HG03469 (cell line): Measurements from ENCODE around the gene SANBR.
"Not testable (repeated sequence)": the region's sequence is repeated elsewhere in the genome, so short reads cannot be mapped to it uniquely, and the experiment has no call there.

Experiments
- ATAC-seq: cut with Tn5 transposase; IDR thresholded peaks from one replicate; pipeline ENCODE4 v1.9.1; 2021; ENCODE audit warnings: mild to moderate bottlenecking, moderate library complexity, moderate number of reproducible peaks; ENCODE audit not compliant: unreplicated experiment

The SANBR gene

GRCh38 chr2:61065714-61066709, at the start of gene SANBR:
Gene SANBR, plus strand, starts transcription at chr2:61065871. Its CDS starts 4,480 bp downstream, at chr2:61070351.
- peak; percentile 93 for ATAC-seq

GRCh38 chr2:61015976-61016375, 49.7 kb upstream of the SANBR start:
- ATAC-seq: no peak

DNA sequence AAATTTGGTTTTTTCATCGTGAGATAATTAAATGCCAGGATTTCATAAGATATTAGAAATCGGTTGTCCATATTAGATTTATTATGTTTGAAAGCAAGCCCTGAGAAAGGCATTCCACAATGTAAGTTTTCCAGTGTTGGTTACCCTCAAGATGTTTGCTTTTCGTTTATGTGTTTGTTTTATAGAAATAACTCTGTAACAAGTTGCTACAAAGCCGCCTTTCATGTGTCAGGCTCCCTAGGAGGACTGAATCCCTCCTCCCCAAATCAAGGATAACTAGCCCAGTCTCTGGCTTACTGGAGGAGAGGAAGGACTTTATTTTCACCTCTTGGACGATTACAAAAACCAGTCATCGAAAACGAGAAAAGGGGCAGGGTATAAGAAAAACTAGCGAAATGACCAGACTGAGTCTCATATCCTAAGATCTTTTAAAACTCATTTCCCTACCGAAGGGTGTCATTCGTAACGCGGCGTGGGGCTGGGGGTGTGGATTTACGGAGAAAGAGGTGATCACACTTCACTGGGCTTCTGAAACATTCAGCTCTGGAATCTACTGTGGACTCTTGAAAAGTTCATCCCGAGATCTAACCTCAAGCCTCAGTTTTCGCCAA, 49.2 kb upstream of the SANBR start:
- ATAC-seq: no peak

GRCh38 chr2:61017003-61017555, 48.6 kb upstream of the SANBR start:
- ATAC-seq: peak; percentile 27

DNA sequence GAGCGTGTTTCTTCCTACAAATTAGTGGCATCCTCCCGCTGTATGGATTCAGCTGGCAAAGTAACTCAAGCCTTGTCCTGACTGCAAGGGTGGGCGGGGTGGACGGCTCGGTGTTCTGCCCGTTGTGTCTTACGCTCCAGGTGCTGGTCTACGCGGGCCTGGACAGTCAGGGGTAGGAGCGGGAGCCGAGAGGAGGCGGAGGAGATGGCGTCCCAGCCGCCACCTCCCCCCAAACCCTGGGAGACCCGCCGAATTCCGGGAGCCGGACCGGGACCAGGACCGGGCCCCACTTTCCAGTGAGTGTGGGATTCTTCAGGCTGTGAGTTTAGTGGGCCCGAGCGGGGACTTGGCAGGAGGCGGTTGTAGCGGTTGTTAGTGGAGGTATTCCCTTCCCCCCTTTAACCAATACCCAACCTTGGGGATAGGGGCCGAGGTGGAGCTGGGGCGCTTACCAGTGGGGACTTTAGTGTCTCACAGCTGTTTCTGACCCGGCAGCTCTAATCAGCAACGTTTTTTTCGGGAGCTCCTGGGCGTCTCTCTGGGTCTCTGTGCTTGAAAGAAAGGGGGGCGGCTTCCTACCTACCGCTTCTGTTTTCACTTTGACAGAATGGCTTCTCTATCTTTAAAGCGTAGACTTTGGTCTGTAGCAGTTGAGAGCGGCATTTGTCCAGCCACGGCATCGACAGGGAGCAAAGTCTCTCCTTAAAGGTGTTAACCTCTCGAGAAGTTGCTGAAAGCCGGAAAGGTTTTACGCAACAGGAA, 47.9 kb upstream of the SANBR start, which contains the start of the genes PEX13 and PUS10:
Gene PEX13, plus strand, starts transcription at position 165 of the 762 bp plus-strand sequence. Its CDS starts 40 bp downstream, at position 205.
Gene PUS10, minus strand, starts transcription at position 700 of the 762 bp plus-strand sequence. CDS start 6,365 bp downstream, outside the sequence.
- peak; percentile 51 for ATAC-seq

GRCh38 chr2:61018318-61018755, 47.3 kb upstream of the SANBR start:
- ATAC-seq: no peak

DNA sequence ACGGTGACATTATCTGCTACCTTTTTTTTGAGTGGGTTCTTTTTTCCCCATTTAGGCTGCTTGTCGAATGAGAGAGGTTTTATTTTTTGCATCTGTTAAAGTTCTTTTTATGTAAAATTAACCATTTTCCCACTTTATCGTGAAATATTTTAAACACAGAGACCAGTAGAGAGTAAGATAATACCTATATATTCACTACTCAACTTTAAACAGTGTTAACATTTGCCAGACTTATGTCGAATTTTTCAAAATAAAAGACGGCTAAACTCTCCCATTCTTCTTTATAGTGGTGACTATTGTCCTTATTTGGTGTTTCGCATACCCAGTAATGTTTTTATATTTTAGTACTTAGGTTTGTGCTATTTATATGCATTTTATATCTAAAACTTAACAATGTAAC, 46.9 kb upstream of the SANBR start:
- ATAC-seq: no peak

DNA sequence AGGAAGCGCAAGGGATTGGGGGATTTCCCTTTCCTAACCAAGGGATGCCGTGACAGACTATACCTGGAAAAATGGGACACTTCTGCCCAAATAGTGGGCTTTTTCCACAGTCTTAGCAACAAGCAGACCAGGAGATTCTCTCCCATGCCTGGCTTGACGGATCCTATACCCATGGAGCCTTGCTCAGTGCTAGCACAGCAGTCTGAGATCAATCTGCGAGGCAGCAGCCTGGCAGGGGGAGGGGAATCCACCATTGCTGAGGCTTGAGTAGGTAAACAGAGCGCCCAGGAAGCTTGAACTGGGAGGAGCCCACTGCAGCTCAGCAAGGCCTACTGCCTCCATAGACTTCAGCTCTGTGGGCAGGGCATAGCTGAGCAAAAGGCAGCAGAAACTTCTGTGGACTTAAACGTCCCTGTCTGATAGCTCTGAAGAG, 44.4 kb upstream of the SANBR start:
- no peak for ATAC-seq

- no peak for ATAC-seq
Observed at GRCh38 chr2:61023670-61024069, 42.0 kb upstream of the SANBR start.

DNA sequence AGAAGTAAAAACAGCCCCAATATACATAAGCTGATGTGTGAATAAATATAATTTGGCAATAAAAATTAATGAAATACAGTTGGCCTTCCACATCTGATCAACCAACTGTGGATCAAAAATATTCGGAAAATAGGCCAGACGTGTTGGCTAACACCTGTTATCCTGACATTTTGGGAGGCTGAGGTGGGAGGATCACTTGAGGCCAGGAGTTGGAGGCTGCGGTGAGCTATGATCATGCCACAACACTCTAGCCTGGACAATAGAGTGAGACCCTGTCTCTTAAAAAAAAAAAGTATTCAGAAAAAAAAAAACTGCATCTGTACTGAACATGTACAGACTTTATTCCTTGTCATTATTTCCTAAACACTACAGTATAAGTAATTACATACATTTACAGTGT, 36.1 kb upstream of the SANBR start:
- ATAC-seq: no peak

DNA sequence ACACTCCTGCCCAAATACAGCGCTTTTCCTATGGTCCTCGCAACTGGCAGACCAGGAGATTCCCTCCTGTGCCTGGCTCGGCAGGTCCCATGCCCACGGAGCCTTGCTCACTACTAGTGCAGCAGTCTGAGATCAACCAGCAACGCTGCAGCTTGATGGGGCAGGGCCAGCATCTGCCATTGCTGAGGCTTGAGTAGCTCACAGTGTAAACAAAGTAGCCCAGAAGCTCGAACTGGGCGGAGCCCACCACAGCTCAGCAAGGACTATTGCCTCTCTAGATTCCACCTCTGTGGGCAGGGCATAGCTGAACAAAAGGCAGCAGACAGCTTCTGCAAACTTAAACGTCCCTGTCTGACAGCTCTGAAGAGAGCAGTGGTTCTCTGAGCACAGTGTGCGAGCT, 31.1 kb upstream of the SANBR start:
- not testable (repeated sequence) for ATAC-seq

- not testable (repeated sequence) for ATAC-seq
Observed at GRCh38 chr2:61036643-61037042, 29.0 kb upstream of the SANBR start.

DNA sequence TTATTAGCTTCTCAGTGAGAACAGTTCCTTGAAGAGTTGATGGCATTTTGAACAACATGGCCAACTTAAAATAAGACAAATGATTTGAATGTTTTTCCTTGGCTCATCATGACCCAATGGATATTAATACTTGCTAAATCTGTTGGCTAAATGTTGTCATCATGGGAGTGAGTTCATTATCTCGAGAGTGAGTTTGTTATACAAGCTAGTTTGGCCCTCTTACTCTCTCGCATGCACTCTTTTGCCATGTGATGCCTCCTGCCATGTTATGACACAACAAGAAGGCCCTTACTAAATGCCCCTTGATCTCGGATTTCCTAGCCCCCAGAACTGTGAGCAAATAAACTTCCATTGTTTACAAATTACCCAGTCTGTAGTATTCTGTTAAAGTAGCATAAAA, 22.9 kb upstream of the SANBR start:
- no peak for ATAC-seq

GRCh38 chr2:61044636-61045035, 21.0 kb upstream of the SANBR start:
- ATAC-seq: no peak

DNA sequence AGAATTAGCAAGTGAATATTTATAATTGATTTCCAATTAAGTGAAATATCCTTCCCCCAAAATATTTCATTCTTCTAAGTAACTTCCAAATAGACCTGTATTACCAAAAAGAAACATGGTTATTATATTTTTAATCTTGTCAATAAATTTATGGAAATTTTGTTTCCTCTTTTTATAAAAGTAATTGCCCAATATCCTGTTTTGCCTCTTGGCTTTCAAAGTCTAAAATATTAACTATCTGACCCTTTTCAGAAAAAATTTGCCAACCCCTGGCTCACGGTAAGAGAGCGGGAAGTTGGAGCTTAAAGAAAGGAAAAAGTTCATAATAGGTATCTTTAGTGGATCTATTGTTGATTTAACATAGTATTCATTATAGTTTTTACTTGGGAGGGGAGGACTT, 20.4 kb upstream of the SANBR start:
- no peak for ATAC-seq

GRCh38 chr2:61045999-61046398, 19.7 kb upstream of the SANBR start:
- ATAC-seq: no peak

DNA sequence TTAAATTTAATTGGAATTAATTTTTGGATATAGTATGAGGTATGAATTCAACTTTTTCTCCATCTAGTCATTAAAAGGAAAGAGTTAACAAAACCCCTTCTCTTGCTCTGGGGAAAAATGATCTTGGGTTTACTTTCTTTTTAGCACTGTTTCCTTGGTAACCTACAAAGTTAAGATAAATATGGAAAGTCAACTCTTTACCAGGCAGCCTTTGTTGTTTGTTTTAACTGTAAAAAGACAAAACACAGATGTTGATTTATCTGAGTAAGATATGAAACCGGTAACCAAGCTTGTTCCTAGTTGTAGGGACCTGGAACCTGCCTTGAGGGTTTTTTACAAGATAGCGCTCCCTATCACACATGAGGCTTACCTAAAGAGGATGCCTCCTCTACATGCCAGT, 10.1 kb upstream of the SANBR start:
- no peak for ATAC-seq

GRCh38 chr2:61057562-61057961, 8.1 kb upstream of the SANBR start:
- ATAC-seq: no peak

- ATAC-seq: no peak
Observed at GRCh38 chr2:61059382-61059781, 6.3 kb upstream of the SANBR start.

DNA sequence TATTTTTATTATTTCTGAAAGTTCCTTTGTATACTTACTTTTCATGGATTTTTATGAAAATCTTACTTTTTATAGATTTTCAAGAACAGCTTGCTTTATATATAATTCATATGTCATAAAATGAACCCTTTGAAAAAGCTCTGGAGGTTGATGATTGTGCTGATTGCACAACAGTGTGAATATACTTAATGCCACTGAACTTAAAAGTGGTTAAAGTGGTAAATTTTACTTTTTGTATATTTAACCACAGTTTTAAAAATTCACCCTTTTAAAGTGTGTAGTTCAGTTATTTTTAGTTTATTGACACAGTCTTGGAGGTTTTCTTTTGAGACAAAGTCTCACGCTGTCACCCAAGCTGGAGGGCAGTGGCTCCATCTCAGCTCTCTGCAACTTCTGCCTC, 8.4 kb downstream of the SANBR start:
- no peak for ATAC-seq

- ATAC-seq: no peak
Observed at GRCh38 chr2:61085883-61086282, 20.2 kb downstream of the SANBR start.
